Lower leg skin (tissue), 4 donors: ENCODE results near the gene PRRT4. TPM values are rescaled to one million over a fixed set of nuclear protein-coding genes. Genes with fewer than 3 reads are reported as not detected.
A peak's percentile ranks its signal among the peaks of the same experiment; 100 is the strongest.

ENCODE experiments used
- DNase-seq, 2 donors: peaks; one replicate each; pipeline ENCODE4 v3.0.0-alpha.2; 2019; ENCODE audit warnings: low spot score in 2 of 2
- H3K4me3 ChIP-seq: fragments of 200-600 bp; sonication (generic); 2 replicates; pipeline ENCODE4 v1.5.1; 2017; ENCODE audit warnings: mild to moderate bottlenecking, low read depth; ENCODE audit not compliant: poor library complexity, severe bottlenecking
- POLR2A ChIP-seq, 2 donors: fragments of 450-650 bp; IDR thresholded peaks; one replicate each; pipeline ENCODE4 v1.6.1; 2016 to 2017; ENCODE audit warnings: antibody characterized with exemption in 2 of 2, mild to moderate bottlenecking in 1 of 2, moderate library complexity in 1 of 2
- WGBS, 2 donors: methylation state at CpG; one replicate each; pipeline ENCODE4 v1.1.5; 2018; 5-methylcytosine and 5-hydroxymethylcytosine counted together
- intact Hi-C: fragments of 100-400 bp; cut with DNase I; formaldehyde crosslinking; loops from one replicate; pipeline ENCODE4 v1.15.0; 2023; ENCODE audit warnings: low total_unique reads
- total RNA-seq, 4 donors: library from RNA; depleted of rRNA; stranded (reverse); fragments of >200 nt; gene quantifications; one replicate each; pipeline ENCODE4 v1.1.0, GENCODE V29; 2016
- TF ChIP-seq, protein P1 (sequence below), 3 donors: fragments of 450-650 bp; IDR thresholded peaks; one replicate each; pipeline ENCODE4 v1.5.1; 2016; ENCODE audit warnings: antibody characterized with exemption in 3 of 3, mild to moderate bottlenecking in 3 of 3, moderate library complexity in 2 of 3

PRRT4 gene
- total RNA-seq, 4 donors from 2014 or later, result 1.3 to 4.5 (median 1.9) TPM

DNA sequence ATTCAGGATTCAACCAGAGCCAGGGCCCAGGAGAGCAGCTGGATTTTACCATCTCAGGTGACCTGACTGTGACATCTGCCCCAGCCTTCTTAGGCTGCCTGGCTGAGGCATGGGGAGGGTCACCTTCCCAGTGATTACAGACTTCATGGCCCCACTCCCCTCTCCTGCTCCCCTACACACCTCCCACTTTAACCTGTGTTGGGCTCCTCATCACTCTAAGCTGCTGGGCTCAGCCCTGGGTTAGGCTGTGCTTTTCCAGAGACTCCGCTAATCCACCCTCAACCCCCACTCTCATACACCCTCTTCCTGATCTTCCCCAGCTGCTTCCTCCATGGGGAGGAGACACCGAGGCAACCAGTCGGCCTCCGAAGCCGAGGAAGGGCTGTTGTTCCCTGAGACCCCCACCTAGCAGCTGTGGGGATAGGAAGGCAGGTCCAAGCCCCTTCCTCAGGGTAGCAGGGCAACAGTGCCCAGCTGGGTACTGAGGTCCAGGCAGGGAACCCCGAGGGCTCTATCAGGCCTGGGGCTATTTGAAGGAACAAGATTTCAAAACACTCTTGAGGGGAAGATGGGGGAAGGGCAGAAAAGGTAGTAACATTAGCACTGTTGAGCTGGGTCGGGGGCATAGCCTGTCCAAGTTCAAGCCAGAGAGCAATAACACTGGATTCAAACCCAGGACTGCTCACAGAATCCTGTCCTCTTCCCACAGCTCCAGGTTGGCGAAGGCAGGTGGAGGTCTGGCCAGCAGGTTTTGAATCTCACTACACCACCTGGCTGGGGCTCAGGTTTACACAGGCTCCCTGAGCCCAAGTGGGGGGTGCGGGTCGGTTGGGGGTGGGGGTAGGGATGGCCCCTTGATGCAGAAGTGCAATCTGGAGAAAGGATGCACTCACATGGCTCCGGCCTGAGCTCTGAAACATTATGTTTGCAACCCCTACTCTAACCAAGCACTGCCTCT is 46.5 kb upstream of the PRRT4 start:
- H3K4me3 ChIP-seq, result no peak overlapping the region
- intact Hi-C loops, result no loop called here
- 55 to 61% methylated on average over 10 to 11 of the region's 11 CpGs for WGBS, 2 donors
- DNase-seq, result no peak
- TF ChIP-seq, protein P1, sequence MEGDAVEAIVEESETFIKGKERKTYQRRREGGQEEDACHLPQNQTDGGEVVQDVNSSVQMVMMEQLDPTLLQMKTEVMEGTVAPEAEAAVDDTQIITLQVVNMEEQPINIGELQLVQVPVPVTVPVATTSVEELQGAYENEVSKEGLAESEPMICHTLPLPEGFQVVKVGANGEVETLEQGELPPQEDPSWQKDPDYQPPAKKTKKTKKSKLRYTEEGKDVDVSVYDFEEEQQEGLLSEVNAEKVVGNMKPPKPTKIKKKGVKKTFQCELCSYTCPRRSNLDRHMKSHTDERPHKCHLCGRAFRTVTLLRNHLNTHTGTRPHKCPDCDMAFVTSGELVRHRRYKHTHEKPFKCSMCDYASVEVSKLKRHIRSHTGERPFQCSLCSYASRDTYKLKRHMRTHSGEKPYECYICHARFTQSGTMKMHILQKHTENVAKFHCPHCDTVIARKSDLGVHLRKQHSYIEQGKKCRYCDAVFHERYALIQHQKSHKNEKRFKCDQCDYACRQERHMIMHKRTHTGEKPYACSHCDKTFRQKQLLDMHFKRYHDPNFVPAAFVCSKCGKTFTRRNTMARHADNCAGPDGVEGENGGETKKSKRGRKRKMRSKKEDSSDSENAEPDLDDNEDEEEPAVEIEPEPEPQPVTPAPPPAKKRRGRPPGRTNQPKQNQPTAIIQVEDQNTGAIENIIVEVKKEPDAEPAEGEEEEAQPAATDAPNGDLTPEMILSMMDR (IDR thresholded peaks at IDR 0.05), result no peak
- TF ChIP-seq POLR2A (IDR thresholded peaks at IDR 0.05), result no peak

DNA sequence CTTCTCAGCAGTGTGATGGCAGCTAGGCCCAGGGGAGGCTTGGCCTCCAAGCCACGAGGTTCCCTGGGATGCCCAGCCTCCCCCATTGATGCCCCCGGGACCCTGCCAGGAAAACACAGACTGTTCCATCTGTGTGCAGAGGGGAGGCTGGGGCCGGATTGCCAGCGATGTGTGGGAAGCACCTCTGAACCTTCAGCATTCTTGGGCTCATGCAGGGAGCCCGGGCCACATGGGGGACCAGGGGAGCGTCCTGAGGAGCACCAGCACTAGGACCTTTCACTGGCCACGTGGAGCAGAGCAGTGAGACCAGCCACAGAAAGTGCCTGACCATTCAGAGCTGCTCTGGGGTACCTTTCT is 45.7 kb upstream of the PRRT4 start:
- TF ChIP-seq, protein P1 (IDR thresholded peaks at IDR 0.05), result no peak
- TF ChIP-seq POLR2A (IDR thresholded peaks at IDR 0.05), result no peak
- H3K4me3 ChIP-seq, result no peak overlapping the region
- 78 to 86% methylated on average over 7 of the region's 7 CpGs for WGBS, 2 donors
- DNase-seq, result peak in 1 of 2 donors; percentile 82
- intact Hi-C loops, result no loop called here

DNA sequence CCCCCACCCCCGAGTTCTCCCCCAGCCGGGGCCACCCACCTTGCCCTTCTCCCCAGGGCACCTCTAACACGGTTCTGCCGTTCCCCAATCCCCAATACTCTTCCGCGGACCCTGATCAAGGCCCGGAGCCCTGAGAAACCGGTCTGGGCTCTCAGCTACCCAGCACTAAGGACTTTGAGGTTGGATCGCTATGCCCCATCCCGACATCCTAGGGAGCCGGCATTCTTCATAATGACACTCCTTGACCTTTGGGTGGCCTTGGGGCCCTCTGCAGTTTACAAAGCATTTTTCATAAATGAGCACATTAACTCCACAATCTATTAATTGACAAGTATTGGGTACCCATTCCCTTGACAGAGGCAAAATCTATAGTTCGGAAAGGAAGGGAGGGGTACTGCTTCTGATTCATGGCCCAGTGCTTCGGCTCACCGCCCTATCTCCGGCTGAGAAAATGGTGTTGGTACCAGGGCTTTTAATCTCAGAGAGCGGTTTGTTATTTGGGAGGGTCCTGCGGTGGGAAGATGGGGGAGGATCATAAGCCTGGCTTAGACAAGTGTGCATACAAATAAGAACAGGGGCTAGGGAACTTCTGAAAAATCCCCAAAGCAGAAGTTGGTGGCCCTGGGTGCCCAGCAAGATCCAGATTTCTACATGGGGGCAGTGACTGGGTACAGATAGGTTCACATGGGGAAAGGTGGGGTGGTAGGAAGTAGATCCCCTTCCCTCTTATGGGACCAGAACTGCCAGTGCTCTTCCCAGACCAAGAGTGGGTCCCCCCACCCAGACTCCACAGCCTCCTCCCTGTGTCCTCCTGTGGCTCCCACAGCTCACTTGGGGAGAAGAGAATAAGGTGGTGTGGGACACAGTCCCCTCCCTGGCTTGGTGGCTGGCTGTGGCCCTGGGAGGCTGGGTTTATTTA is 45.1 kb upstream of the PRRT4 start:
- H3K4me3 ChIP-seq, result no peak overlapping the region
- intact Hi-C loops, result no loop called here
- DNase-seq, result peak in 1 of 2 donors; percentile 84
- TF ChIP-seq, protein P1 (IDR thresholded peaks at IDR 0.05), result no peak
- no peak for TF ChIP-seq POLR2A (IDR thresholded peaks at IDR 0.05)
- 36 to 62% methylated on average over 9 to 17 of the region's 17 CpGs for WGBS, 2 donors

DNA sequence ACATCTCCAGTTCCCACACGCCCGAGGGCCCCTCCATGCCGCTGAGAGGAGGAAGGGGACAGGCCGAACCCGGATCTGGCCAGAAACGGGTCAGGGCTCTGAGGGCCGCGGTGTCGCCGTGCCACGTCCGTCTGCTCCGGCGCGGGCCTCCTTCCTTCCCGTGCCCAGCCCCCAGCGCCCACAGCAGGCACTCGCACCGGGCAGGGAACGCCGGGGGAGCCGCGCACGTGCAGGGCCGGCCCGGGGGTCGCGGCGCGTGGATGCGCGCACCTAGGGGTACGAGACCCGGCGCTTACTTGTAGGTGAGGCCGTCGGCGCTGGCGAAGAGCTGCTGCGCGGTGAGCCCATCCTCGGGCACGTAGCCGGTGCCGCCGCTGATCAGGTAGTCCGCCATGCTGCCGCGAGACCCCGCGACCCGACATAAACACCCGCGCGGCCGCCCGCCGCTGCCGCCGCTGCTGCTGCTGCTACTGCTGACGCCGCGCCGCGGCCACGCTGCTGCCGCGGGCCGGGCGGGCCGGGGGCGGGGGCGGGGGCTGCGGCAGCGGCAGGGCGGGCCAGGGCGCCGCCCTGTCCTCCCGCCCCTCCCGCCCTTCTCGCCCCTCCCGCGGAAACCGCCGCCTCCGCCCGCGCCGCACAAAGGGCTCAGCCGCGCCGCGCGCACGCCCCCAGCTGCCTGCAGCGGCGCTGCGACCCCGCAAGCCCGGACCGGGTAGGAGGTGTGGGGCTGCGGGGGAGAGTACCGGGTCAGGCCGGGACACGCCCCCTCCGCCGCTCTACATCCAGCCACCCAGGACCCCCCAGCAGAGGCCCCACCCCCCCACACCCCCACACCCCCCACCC is 44.2 kb upstream of the PRRT4 start:
- DNase-seq, result peak in 1 of 2 donors; percentile 86
- TF ChIP-seq, protein P1 (IDR thresholded peaks at IDR 0.05), result no peak
- no peak for TF ChIP-seq POLR2A (IDR thresholded peaks at IDR 0.05)
- intact Hi-C loops, result no loop called here
- H3K4me3 ChIP-seq, result peak overlapping the region; percentile 48
- 0% methylated on average over 29 of the region's 107 CpGs; no CpG with 5 or more reads in 1 of the 2 donors for WGBS, 2 donors

DNA sequence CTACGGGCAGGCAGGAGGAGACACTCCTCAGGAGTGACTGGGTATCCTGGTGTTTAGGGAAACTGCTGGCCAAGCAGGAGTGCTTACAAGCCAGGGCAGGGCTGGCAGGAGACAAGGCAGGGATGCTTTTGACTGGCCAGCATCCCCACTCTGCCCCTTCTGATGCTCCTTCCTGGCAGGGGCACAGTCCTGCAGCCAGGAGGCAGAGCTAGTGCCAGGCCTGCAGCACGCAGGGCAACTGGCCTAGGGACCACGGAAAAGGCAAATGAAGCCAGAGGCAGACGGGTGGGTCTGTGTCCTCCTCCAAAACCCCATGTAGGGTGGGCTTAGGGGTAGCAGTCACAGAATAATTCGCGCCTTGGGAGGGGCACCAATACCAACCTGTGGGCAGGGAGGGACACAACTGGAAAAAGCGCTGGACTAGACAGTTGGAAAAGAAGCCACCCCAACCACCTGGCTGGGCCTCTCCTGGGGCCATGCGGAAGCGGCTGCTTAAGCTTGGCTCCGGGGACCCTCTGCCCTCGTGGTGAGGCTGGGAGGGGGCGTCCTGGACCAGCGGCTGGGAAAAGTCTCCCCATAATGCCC is 43.5 kb upstream of the PRRT4 start:
- DNase-seq, result no peak
- 27 to 39% methylated on average over 13 of the region's 13 CpGs for WGBS, 2 donors
- intact Hi-C loops, result no loop called here
- peak overlapping the region; percentile 48 for H3K4me3 ChIP-seq
- no peak for TF ChIP-seq POLR2A (IDR thresholded peaks at IDR 0.05)
- TF ChIP-seq, protein P1 (IDR thresholded peaks at IDR 0.05), result no peak
